ENCODE data around the gene COPB2. TPM values are rescaled to one million over a fixed set of nuclear protein-coding genes. Genes with fewer than 3 reads are reported as not detected.

The COPB2 gene
- total RNA-seq, 4 donors from 2014 or later: 38.9 to 43.4 (median 42.1) TPM

- H3K27me3 ChIP-seq: peaks cover 0 to 2% (median 0%) of the 10 kb centered on the region in 3 donors
- no peak for ATAC-seq
- no peak overlapping the region for H3K4me3 ChIP-seq
- in situ Hi-C loops (cut with MboI; ENCODE audit: low sequenced_read_pairs in 4 of 4) (loop anchor here in 2 of 4 donors (25.0 kb wide), 2 partner anchors 197 to 372 kb away; partner anchors contain the start of genes FOXL2 (in 1 of the 2) and FOXL2NB (in 1 of the 2)), intact Hi-C loops (cut with DNase I; ENCODE audit: low total_unique reads) (no loop called here)
- no peak for TF ChIP-seq CTCF (IDR thresholded peaks at IDR 0.05 in 4 of 5, conservative IDR thresholded peaks at IDR 0.05 in 1 of 5)
- TF ChIP-seq POLR2A (IDR thresholded peaks at IDR 0.05): no peak
- H3K27ac ChIP-seq: no peak overlapping the region
- H3K9me3 ChIP-seq: no peaks in the 10 kb centered on the region
- no peaks in the 10 kb centered on the region for H3K36me3 ChIP-seq
- no peak for DNase-seq
- no peaks in the 10 kb centered on the region for H3K4me1 ChIP-seq
Measured at GRCh38 chr3:139309061-139309591, 80.3 kb downstream of the COPB2 start.

- Histone ChIP-seq H3K9me3 (no peaks in the 10 kb centered on the region), H3K36me3 (no peaks in the 10 kb centered on the region), H3K4me1 (no peaks in the 10 kb centered on the region), H3K27me3 (no peaks in the 10 kb centered on the region), H3K27ac (no peak overlapping the region), H3K4me3 (no peak overlapping the region)
- DNase-seq (no peak), ATAC-seq (no peak)
- in situ Hi-C loops (cut with MboI; ENCODE audit: low sequenced_read_pairs in 4 of 4) (loop anchor here in 2 of 4 donors (25.0 kb wide), 2 partner anchors 196 to 371 kb away; partner anchors contain the start of genes FOXL2 (in 1 of the 2) and FOXL2NB (in 1 of the 2)), intact Hi-C loops (cut with DNase I; ENCODE audit: low total_unique reads) (no loop called here)
- TF ChIP-seq POLR2A (IDR thresholded peaks at IDR 0.05) (no peak), CTCF (IDR thresholded peaks at IDR 0.05 in 4 of 5, conservative IDR thresholded peaks at IDR 0.05 in 1 of 5) (no peak)
Measured at GRCh38 chr3:139308560-139308959, 80.9 kb downstream of the COPB2 start.

GRCh38 chr3:139307601-139308555, 81.6 kb downstream of the COPB2 start:
- ATAC-seq: no peak

More at GRCh38 chr3:139307601-139308555, 81.6 kb downstream of the COPB2 start:
- TF ChIP-seq POLR2A (IDR thresholded peaks at IDR 0.05) (no peak), CTCF (IDR thresholded peaks at IDR 0.05 in 4 of 5, conservative IDR thresholded peaks at IDR 0.05 in 1 of 5) (no peak)
- Histone ChIP-seq H3K9me3 (no peaks in the 10 kb centered on the region), H3K36me3 (no peaks in the 10 kb centered on the region), H3K4me1 (no peaks in the 10 kb centered on the region), H3K27me3 (no peaks in the 10 kb centered on the region), H3K4me3 (no peak overlapping the region), H3K27ac (no peak overlapping the region)
- no peak for DNase-seq
- in situ Hi-C loops (cut with MboI; ENCODE audit: low sequenced_read_pairs in 4 of 4) (loop anchor here in 2 of 4 donors (25.0 kb wide), 2 partner anchors 196 to 371 kb away; partner anchors contain the start of genes FOXL2 (in 1 of the 2) and FOXL2NB (in 1 of the 2)), intact Hi-C loops (cut with DNase I; ENCODE audit: low total_unique reads) (no loop called here)

Other genes starting within 250 kb of the COPB2 start
- gene MRPS22, start 45.6 kb downstream of the COPB2 start, total RNA-seq: 100 to 1,000 TPM in 3 of 4 donors, 10 to 100 TPM in 1; 96.4 to 140 (median 116) TPM
- gene RBP2, start 86.9 kb upstream of the COPB2 start, total RNA-seq: not detected
- 1 to 10 TPM in 3 of 4 donors, not detected in 1; 3.7 to 6.8 (median 3.9) TPM for gene RBP1, start 150.1 kb upstream of the COPB2 start, total RNA-seq

All from gastrocnemius medialis (tissue), 4 donors.